Progenitor cell of endocrine pancreas (in vitro differentiated cells): ENCODE results near the gene WIPF3. TPM values are rescaled to one million over a fixed set of nuclear protein-coding genes. Genes with fewer than 3 reads are reported as not detected.
A peak's percentile ranks its signal among the peaks of the same experiment; 100 is the strongest.

Experiments
- DNase-seq: peaks from one replicate; pipeline ENCODE4 v3.0.0; 2021; ENCODE audit warnings: low spot score; ENCODE audit not compliant: unreplicated experiment
- H3K27ac Mint-ChIP-seq: 2 replicates; pipeline ENCODE4 v1.8.0; 2021; ENCODE audit warnings: mild to moderate bottlenecking, moderate library complexity, mixed read lengths
- H3K27me3 Mint-ChIP-seq: 2 replicates; pipeline ENCODE4 v1.8.0; 2021; ENCODE audit warnings: mixed read lengths
- H3K36me3 Mint-ChIP-seq: 2 replicates; pipeline ENCODE4 v1.8.0; 2022; ENCODE audit warnings: mixed read lengths; ENCODE audit not compliant: insufficient read depth
- H3K4me1 Mint-ChIP-seq: 2 replicates; pipeline ENCODE4 v1.8.0; 2021; ENCODE audit warnings: low read depth, mixed read lengths
- H3K4me3 Mint-ChIP-seq: 2 replicates; pipeline ENCODE4 v1.8.0; 2021; ENCODE audit warnings: low read depth, mild to moderate bottlenecking, moderate library complexity, mixed read lengths
- H3K9me3 Mint-ChIP-seq: 2 replicates; pipeline ENCODE4 v1.8.0; 2021; ENCODE audit warnings: low read depth, mixed read lengths
- CTCF ChIP-seq: fragments of 200-600 bp; sonication (generic); IDR thresholded peaks from one replicate; pipeline ENCODE4 v1.5.0; 2021; ENCODE audit warnings: antibody characterized with exemption, mild to moderate bottlenecking; ENCODE audit not compliant: unreplicated experiment
- long read RNA-seq: library from polyadenylated mRNA; unstranded; transcript quantifications from one replicate; pipeline ENCODE4 v2.0.0, GENCODE V29; 2020
- total RNA-seq: library from RNA; stranded (reverse); gene quantifications from 2 replicates; pipeline ENCODE4 v1.2.1, GENCODE V29; 2021

The WIPF3 gene
- 8.9 and 9.5 TPM in 2 replicates for total RNA-seq
- long read RNA-seq, partial matches to known transcripts: 1 of 3 reads
- long read RNA-seq, other reads (novel, unspliced or antisense): 2 of 3 reads

DNA sequence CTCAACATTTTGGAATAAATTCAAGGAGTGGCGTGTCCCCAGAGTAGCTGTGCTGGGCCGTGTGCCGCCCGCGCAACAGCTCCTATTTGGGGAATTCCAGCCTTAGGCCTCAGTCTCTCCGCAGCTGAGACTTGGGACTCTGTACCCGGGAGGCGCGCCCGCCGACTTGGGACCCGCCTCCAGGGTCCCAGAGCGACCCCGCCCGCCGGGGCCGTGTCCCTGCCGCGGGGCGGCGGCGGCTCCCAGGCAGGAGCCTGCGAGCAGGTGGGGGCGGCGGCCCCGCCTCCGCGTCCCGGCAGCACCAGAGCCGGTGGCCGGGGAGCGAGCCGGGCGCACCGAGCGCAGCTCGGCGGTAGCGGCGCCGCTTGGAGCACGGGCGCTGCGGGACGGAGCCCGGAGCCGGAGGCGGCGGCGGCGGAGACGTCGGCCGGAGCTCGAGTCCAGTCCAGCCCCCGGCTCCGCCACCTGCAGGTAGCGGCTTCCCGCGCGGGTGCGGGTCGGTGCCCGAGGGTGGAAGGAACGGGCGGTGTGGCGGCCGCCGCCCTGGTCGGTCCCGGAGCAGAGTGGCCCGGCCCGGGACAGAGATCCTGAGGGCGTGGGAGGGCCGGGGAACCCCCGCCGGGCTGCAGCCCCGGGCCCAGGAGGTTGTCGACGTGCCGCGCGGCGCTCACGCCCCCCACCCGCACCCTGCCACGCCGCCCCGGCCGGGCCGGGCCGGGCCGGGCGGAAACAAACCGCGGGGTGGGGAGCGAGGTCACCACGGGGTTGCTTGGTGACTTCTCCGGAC is at the start of gene WIPF3:
Gene WIPF3 (plus strand): TSS at position 301 of the 787 bp plus-strand sequence. CDS start 28,217 bp downstream, outside the sequence.
- peaks cover 45% of the 10 kb centered on the region for H3K27me3 Mint-ChIP-seq
- H3K9me3 Mint-ChIP-seq: no peaks in the 10 kb centered on the region
- H3K27ac Mint-ChIP-seq: peak within 1 kb of the TSS; percentile 31
- H3K4me3 Mint-ChIP-seq: peak within 1 kb of the TSS; percentile 81
- DNase-seq: peak; percentile 47
- peaks cover 17% of the 10 kb centered on the region for H3K4me1 Mint-ChIP-seq
- TF ChIP-seq CTCF: no peak
- no peaks in the 10 kb centered on the region for H3K36me3 Mint-ChIP-seq

DNA sequence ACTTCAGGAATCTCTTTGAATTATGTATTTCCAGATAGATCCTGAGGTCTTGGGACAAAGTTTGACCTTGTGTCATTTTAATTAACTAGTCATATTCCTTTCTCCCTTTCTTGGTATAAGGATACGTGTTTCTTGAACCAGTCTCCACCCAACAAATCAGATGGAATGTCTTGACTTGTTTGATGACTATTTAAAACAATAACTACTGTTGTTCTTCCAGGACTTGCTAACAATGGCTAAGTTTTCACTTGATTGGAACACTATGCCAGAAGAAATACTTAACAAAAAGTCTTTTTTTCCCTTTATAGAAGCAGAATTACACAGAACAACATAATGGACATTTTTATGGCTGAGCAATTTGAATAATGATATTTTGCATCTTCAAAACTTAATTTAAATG is 43.0 kb upstream of the WIPF3 start:
- no peak overlapping the region for H3K27ac Mint-ChIP-seq
- no peaks in the 10 kb centered on the region for H3K36me3 Mint-ChIP-seq
- no peak for DNase-seq
- no peak overlapping the region for H3K4me3 Mint-ChIP-seq
- H3K27me3 Mint-ChIP-seq: no peaks in the 10 kb centered on the region
- H3K9me3 Mint-ChIP-seq: peaks cover 7% of the 10 kb centered on the region
- TF ChIP-seq CTCF: no peak
- peaks cover 9% of the 10 kb centered on the region for H3K4me1 Mint-ChIP-seq

- peaks cover 11% of the 10 kb centered on the region for H3K9me3 Mint-ChIP-seq
- no peak for DNase-seq
- no peaks in the 10 kb centered on the region for H3K36me3 Mint-ChIP-seq
- H3K27me3 Mint-ChIP-seq: no peaks in the 10 kb centered on the region
- TF ChIP-seq CTCF: peak; percentile 26
- peaks cover 9% of the 10 kb centered on the region for H3K4me1 Mint-ChIP-seq
- no peak overlapping the region for H3K4me3 Mint-ChIP-seq
- H3K27ac Mint-ChIP-seq: no peak overlapping the region
Measured at GRCh38 chr7:29764227-29764626, 42.1 kb upstream of the WIPF3 start.

GRCh38 chr7:29765490-29765889 is 40.8 kb upstream of the WIPF3 start:
- H3K9me3 Mint-ChIP-seq: peaks cover 11% of the 10 kb centered on the region
- no peak for TF ChIP-seq CTCF
- no peak overlapping the region for H3K27ac Mint-ChIP-seq
- H3K27me3 Mint-ChIP-seq: no peaks in the 10 kb centered on the region
- H3K4me1 Mint-ChIP-seq: peaks cover 9% of the 10 kb centered on the region
- no peak for DNase-seq
- no peak overlapping the region for H3K4me3 Mint-ChIP-seq
- no peaks in the 10 kb centered on the region for H3K36me3 Mint-ChIP-seq

DNA sequence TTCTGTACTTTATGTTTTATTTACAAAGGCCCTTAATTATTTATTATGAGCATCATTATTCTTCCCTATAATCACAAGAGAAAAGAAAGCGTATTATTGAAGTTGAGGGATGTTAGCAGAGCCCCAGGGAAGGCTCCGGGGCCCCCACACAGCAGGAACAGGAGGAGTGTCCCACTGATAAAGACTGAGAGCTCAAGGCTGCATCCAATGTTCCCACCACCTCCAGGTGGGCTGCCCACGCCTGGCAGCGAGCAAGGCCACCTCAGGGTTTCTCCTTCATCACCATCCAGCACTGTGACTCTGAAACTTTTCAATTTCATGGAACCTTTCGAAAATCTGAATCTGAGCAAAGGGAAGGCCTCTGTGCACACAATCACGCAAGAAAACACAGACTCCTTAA is 35.9 kb upstream of the WIPF3 start:
- TF ChIP-seq CTCF: no peak
- Mint-ChIP-seq H3K4me3 (no peak overlapping the region), H3K4me1 (peaks cover 7% of the 10 kb centered on the region), H3K27me3 (peaks cover 5% of the 10 kb centered on the region), H3K9me3 (peaks cover 11% of the 10 kb centered on the region), H3K36me3 (no peaks in the 10 kb centered on the region), H3K27ac (no peak overlapping the region)
- no peak for DNase-seq
